Measurements from ENCODE around the gene ETHE1.

DNA sequence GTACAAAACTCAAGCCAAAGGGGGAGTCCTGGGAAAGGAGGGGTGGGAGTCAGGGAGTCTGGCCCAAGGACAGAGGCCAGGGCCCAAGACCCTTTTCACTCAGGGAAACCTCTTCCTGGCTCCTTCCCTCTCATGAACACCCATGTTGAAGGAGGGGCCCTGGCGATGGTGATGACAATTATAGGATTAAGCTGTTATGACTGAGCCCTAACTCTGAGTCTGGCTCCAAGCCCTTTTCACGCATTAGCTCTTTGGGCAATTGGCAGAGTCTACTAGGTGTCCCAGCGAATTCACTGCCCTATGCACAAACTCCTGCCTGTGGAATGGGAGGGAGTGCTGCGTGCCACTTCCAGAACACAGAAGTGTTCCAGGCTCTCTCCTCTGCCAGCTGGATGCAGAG, 26.7 kb upstream of the ETHE1 start:
- TF ChIP-seq, protein P1, sequence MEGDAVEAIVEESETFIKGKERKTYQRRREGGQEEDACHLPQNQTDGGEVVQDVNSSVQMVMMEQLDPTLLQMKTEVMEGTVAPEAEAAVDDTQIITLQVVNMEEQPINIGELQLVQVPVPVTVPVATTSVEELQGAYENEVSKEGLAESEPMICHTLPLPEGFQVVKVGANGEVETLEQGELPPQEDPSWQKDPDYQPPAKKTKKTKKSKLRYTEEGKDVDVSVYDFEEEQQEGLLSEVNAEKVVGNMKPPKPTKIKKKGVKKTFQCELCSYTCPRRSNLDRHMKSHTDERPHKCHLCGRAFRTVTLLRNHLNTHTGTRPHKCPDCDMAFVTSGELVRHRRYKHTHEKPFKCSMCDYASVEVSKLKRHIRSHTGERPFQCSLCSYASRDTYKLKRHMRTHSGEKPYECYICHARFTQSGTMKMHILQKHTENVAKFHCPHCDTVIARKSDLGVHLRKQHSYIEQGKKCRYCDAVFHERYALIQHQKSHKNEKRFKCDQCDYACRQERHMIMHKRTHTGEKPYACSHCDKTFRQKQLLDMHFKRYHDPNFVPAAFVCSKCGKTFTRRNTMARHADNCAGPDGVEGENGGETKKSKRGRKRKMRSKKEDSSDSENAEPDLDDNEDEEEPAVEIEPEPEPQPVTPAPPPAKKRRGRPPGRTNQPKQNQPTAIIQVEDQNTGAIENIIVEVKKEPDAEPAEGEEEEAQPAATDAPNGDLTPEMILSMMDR (IDR thresholded peaks at IDR 0.05), result no peak
- TF ChIP-seq POLR2A (IDR thresholded peaks at IDR 0.05), result no peak
- TF ChIP-seq EP300 (IDR thresholded peaks at IDR 0.05), result no peak
